GM10266 (cell line): ENCODE measurements around the gene ROBO1.

Experiments
- DNase-seq: peaks from one replicate; pipeline ENCODE4 v3.0.0; 2012; ENCODE audit errors: extremely low spot score
- TF ChIP-seq, protein P1 (sequence below): IDR thresholded peaks from 2 replicates; pipeline ENCODE4 v1.5.1; 2012; ENCODE audit warnings: mild to moderate bottlenecking, low read depth; ENCODE audit not compliant: control insufficient read depth, insufficient read depth; ENCODE audit errors: missing control alignments

The ROBO1 gene

DNA sequence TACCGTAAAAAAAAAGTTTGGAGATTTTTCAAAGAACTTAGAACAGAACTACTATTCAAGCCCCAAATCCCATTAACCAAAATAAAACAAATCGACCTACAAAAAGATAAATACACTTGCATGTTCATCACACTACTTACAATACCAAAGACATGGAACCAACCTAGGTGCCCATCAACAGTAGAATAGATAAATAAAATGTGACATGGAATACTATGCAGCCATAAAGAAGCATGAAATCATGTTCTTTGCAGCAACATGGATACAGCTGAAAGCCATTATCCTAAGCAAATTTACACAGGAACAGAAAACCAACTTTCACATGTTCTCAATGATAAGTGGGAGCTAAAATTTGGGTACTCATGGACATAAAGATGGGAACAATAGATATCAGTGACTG lies 768.7 kb downstream of the ROBO1 start:
- TF ChIP-seq, protein P1, sequence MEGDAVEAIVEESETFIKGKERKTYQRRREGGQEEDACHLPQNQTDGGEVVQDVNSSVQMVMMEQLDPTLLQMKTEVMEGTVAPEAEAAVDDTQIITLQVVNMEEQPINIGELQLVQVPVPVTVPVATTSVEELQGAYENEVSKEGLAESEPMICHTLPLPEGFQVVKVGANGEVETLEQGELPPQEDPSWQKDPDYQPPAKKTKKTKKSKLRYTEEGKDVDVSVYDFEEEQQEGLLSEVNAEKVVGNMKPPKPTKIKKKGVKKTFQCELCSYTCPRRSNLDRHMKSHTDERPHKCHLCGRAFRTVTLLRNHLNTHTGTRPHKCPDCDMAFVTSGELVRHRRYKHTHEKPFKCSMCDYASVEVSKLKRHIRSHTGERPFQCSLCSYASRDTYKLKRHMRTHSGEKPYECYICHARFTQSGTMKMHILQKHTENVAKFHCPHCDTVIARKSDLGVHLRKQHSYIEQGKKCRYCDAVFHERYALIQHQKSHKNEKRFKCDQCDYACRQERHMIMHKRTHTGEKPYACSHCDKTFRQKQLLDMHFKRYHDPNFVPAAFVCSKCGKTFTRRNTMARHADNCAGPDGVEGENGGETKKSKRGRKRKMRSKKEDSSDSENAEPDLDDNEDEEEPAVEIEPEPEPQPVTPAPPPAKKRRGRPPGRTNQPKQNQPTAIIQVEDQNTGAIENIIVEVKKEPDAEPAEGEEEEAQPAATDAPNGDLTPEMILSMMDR, result no peak

DNA sequence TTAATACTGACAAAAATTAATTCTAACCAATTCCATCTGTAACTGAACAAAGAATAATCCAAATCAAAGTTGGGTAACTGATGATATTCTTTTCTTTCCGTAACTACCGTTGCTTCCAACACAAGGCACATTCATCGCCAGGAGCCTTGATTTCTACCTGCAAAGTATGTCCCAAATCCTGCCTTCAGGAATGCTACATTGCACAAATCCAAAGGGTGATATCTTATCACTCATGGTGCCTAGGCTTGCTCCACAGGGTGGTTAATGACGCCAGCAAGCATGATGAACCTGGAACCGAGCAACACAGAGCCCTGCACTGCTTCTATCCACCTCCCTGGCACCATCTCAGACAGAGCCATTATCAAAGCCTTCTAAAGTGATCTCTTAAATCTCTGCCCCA lies 772.7 kb downstream of the ROBO1 start:
- TF ChIP-seq, protein P1, result no peak
- no peak for DNase-seq

More for the DNA sequence above, 768.7 kb downstream of the ROBO1 start:
- no peak for DNase-seq

GRCh38 chr3:78994174-78995027 lies 773.4 kb downstream of the ROBO1 start:
- DNase-seq, result no peak
- TF ChIP-seq, protein P1, result no peak

GRCh38 chr3:78993375-78993774 lies 774.4 kb downstream of the ROBO1 start:
- TF ChIP-seq, protein P1, result no peak
- DNase-seq, result no peak

- no peak for DNase-seq
- TF ChIP-seq, protein P1, result no peak
Observed at GRCh38 chr3:78992830-78993229, 775.0 kb downstream of the ROBO1 start.

DNA sequence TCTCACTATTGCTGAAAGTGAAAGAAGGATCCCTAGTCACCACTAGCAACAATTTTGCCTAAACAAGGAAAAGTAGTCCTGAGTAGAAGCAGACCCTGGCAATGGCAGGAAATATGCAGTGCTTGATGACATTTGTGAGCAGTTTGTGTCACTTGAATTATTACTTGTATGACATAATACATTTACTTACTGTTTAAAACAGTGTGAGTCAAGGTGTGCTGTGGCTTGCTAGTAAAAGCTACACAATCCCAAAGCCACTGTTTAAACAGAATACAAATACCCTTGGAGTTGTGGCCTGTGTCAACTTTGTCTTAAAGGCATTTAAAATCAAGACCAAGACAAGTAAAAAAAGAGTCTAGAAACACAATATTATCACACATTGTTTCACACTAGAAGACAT lies 775.4 kb downstream of the ROBO1 start:
- no peak for DNase-seq
- TF ChIP-seq, protein P1, result no peak

GRCh38 chr3:78991656-78992055 lies 776.1 kb downstream of the ROBO1 start:
- DNase-seq, result no peak
- TF ChIP-seq, protein P1, result no peak
